Esophagus squamous epithelium (tissue), 5 donors: ENCODE measurements around the gene PTPN1. TPM values are rescaled to one million over a fixed set of nuclear protein-coding genes. Genes with fewer than 3 reads are reported as not detected.

Source experiments
- DNase-seq: peaks from one replicate; lab custom pipeline; 2025; lab: John Stamatoyannopoulos, UW
- H3K27ac ChIP-seq, 4 donors: fragments of 200-600 bp; sonication (generic); one replicate each; pipeline ENCODE4 v1.5.1; 2016 to 2019; ENCODE audit warnings: mild to moderate bottlenecking in 1 of 4
- H3K27me3 ChIP-seq, 4 donors: fragments of 200-600 bp; sonication (generic); 1 replicate in 3 of 4; 2 replicates in 1 of 4; pipeline versions ENCODE4 v1.5.1 to v1.6.0; 2017 to 2021; ENCODE audit warnings: antibody characterized with exemption in 1 of 4
- H3K36me3 ChIP-seq, 3 donors: fragments of 200-600 bp; sonication (generic); one replicate each; pipeline ENCODE4 v1.5.1; 2016 to 2019
- H3K4me1 ChIP-seq, 3 donors: fragments of 200-600 bp; sonication (generic); one replicate each; pipeline ENCODE4 v1.5.1; 2017 to 2019
- H3K4me3 ChIP-seq, 4 donors: fragments of 200-600 bp; sonication (generic); 1 replicate in 3 of 4; 2 replicates in 1 of 4; pipeline ENCODE4 v1.5.1; 2016 to 2019; ENCODE audit warnings: mild to moderate bottlenecking in 2 of 4, moderate library complexity in 1 of 4
- H3K9me3 ChIP-seq, 3 donors: fragments of 200-600 bp; sonication (generic); one replicate each; pipeline ENCODE4 v1.5.1; 2016 to 2019
- POLR2A ChIP-seq, 4 donors: fragments of 450-650 bp; IDR thresholded peaks; one replicate each; pipeline ENCODE4 v1.6.1; 2017; ENCODE audit warnings: antibody characterized with exemption in 4 of 4, mild to moderate bottlenecking in 4 of 4, moderate library complexity in 3 of 4
- WGBS, 2 donors: methylation state at CpG; one replicate each; pipeline ENCODE4 v1.1.5; 2018; 5-methylcytosine and 5-hydroxymethylcytosine counted together
- intact Hi-C: fragments of 100-400 bp; cut with DNase I; formaldehyde crosslinking; loops from one replicate; pipeline ENCODE4 v1.15.0; 2022
- total RNA-seq, 4 donors: library from RNA; depleted of rRNA; stranded (reverse); fragments of >200 nt; gene quantifications; one replicate each; pipeline ENCODE4 v1.1.0, GENCODE V29; 2016
- TF ChIP-seq, protein P1 (sequence below), 6 experiments: fragments of 450-650 bp in 4 of 6; fragments of 200-600 bp in 2 of 6; sonication (generic) in 2 of 6; IDR thresholded peaks; one replicate each; pipeline ENCODE4 v1.5.1; 2016 to 2019; ENCODE audit warnings: antibody characterized with exemption in 6 of 6, mild to moderate bottlenecking in 4 of 6, moderate library complexity in 4 of 6
- donor health status: DM: yes; HTN: yes; CAD: no.

PTPN1 gene
- total RNA-seq, 4 donors from 2014 or later, result 23.6 to 30.6 (median 29.0) TPM

DNA sequence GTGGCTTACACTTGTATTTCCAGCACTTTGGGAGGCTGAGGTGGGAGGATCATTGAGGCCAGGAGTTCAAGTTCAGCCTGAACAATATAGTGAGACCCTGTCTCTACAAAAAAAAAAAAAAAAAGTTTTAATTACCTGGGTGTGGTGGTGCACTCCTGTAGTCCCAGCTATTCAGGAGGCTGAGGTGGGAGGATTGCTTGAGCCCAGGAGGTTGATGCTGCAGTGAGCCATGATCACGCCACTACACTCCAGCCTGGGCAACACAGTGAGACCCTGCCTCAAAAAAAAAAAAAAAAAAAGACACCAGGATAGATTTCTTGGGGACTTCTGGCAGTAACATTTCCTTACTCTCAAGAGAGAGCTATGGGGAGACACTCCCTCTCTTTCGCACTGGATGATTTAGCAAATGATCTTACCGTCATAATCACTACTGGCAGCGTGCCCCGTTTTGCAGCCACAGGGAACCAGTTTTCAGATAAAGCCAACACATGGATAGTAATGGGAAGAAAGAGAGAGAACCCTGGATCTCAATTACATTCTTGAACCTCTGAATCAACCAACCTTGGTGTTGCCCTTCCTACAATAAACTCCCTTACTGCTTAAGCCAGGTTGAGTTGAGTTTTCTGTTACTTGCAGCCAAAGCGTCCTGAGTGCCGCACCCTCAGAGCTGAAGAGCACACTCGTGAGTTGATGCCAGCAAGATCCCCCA is 18.1 kb upstream of the PTPN1 start:
- peak overlapping the region; percentile 83 to 90 (median 88) for H3K27ac ChIP-seq
- TF ChIP-seq, protein P1, sequence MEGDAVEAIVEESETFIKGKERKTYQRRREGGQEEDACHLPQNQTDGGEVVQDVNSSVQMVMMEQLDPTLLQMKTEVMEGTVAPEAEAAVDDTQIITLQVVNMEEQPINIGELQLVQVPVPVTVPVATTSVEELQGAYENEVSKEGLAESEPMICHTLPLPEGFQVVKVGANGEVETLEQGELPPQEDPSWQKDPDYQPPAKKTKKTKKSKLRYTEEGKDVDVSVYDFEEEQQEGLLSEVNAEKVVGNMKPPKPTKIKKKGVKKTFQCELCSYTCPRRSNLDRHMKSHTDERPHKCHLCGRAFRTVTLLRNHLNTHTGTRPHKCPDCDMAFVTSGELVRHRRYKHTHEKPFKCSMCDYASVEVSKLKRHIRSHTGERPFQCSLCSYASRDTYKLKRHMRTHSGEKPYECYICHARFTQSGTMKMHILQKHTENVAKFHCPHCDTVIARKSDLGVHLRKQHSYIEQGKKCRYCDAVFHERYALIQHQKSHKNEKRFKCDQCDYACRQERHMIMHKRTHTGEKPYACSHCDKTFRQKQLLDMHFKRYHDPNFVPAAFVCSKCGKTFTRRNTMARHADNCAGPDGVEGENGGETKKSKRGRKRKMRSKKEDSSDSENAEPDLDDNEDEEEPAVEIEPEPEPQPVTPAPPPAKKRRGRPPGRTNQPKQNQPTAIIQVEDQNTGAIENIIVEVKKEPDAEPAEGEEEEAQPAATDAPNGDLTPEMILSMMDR (IDR thresholded peaks at IDR 0.05), result no peak
- TF ChIP-seq POLR2A (IDR thresholded peaks at IDR 0.05), result no peak
- no peak overlapping the region for H3K4me3 ChIP-seq
- H3K9me3 ChIP-seq, result no peaks in the 10 kb centered on the region
- 43 to 51% methylated on average over 8 of the region's 8 CpGs for WGBS, 2 donors
- intact Hi-C loops, result no loop called here
- no peak for DNase-seq
- H3K36me3 ChIP-seq, result no peaks in the 10 kb centered on the region
- H3K4me1 ChIP-seq, result peaks cover 3 to 40% (median 20%) of the 10 kb centered on the region in 3 donors
- H3K27me3 ChIP-seq, result no peaks in the 10 kb centered on the region

DNA sequence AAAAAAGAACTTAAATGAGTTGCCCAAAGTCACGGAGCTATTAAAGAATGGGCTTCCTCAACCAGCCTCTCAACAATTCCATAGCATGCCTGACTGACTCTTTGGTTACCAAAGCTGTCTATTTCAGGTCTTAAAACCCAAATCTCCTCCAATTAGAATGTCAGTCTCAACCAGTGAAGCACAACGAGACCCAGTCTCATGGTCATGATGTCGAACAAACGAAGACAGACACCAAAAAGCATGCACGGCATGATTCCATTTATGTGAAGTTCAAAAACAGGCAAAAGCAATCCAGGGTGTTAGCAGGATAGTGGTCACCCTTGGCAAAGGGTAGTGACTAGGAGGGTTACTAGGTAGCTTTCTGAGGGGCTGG is 16.3 kb upstream of the PTPN1 start:
- no peaks in the 10 kb centered on the region for H3K9me3 ChIP-seq
- TF ChIP-seq POLR2A (IDR thresholded peaks at IDR 0.05), result no peak
- TF ChIP-seq, protein P1 (IDR thresholded peaks at IDR 0.05), result no peak
- no peaks in the 10 kb centered on the region for H3K36me3 ChIP-seq
- intact Hi-C loops, result no loop called here
- no peak overlapping the region for H3K4me3 ChIP-seq
- DNase-seq, result no peak
- H3K4me1 ChIP-seq, result peaks cover 3 to 51% (median 22%) of the 10 kb centered on the region in 3 donors
- whole genome bisulfite sequencing, 2 donors, result 51 to 62% methylated on average over 4 to 5 of the region's 5 CpGs
- peak overlapping the region; percentile 83 to 90 (median 88) for H3K27ac ChIP-seq
- no peaks in the 10 kb centered on the region for H3K27me3 ChIP-seq

DNA sequence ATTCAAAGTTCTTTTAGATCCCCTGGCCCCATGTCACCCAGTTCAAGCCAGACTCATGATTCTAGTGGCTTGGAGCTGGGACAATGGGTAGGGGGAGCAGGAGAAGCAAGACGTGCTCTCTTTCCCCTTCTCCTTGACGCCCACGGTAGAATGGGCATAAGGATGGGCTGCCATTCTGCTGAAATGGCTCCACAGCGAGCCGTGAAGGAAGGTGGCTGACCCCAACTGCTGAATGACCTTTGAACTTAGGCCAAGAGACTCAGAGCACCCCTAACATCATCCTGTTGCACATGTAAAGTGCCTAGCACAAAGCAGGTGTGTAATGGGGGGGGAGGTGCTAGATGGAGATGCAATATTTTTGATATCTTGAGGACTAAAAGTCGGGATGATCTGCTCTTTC is 15.8 kb upstream of the PTPN1 start:
- TF ChIP-seq, protein P1 (IDR thresholded peaks at IDR 0.05), result no peak
- TF ChIP-seq POLR2A (IDR thresholded peaks at IDR 0.05), result no peak
- Histone ChIP-seq H3K36me3 (no peaks in the 10 kb centered on the region), H3K27me3 (no peaks in the 10 kb centered on the region), H3K9me3 (no peaks in the 10 kb centered on the region), H3K27ac (peak overlapping the region in 1 of 4 donors; percentile 89), H3K4me3 (no peak overlapping the region), H3K4me1 (peaks cover 3 to 54% (median 22%) of the 10 kb centered on the region in 3 donors)
- no peak for DNase-seq
- 75 to 89% methylated on average over 2 to 6 of the region's 6 CpGs for WGBS, 2 donors
- intact Hi-C loops, result no loop called here

DNA sequence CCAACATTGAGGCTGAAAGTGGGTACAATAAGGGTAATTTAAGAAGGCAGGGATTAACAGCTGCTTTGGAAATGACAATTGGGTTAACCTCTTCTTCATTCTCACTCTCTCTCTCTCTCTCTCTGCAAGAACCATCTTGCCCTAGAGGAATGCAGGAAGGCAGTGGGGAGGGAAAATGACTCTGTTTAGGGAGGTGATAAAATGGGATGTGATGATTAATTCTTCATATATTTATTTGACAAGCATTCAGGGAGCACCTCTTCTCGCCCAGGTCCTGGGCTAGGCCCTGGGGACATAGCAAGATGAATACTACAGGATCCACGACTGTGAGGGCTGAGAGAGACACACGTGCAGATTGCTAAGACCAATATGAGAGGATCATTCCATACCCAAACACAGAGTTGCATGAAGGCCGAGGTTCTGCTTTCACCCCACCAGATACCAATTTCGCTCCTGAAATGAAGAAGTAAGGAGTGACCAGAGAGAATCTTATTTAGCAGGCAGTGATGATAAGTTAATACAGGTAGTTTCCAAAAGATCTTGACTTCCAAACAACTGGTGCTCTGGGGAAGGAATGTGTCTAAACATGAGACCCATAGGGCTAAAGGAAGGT is 13.3 kb upstream of the PTPN1 start:
- WGBS, 2 donors, result 33% methylated on average over 4 to 5 of the region's 5 CpGs
- H3K4me3 ChIP-seq, result no peak overlapping the region
- intact Hi-C loops, result no loop called here

More for the DNA sequence above, 13.3 kb upstream of the PTPN1 start:
- Histone ChIP-seq H3K36me3 (no peaks in the 10 kb centered on the region), H3K27me3 (no peaks in the 10 kb centered on the region), H3K4me1 (peaks cover 3 to 50% (median 22%) of the 10 kb centered on the region in 3 donors), H3K27ac (peak overlapping the region; percentile 57 to 74 (median 67)), H3K9me3 (no peaks in the 10 kb centered on the region)
- no peak for DNase-seq
- TF ChIP-seq, protein P1 (IDR thresholded peaks at IDR 0.05), result no peak
- TF ChIP-seq POLR2A (IDR thresholded peaks at IDR 0.05), result no peak
